Measurements from ENCODE around the gene ZFYVE28. TPM values are rescaled to one million over a fixed set of nuclear protein-coding genes. Genes with fewer than 3 reads are reported as not detected.

The ZFYVE28 gene
- total and polyA plus RNA-seq, 2 experiments from 2014 or later: 4.6 to 9.6 TPM

DNA sequence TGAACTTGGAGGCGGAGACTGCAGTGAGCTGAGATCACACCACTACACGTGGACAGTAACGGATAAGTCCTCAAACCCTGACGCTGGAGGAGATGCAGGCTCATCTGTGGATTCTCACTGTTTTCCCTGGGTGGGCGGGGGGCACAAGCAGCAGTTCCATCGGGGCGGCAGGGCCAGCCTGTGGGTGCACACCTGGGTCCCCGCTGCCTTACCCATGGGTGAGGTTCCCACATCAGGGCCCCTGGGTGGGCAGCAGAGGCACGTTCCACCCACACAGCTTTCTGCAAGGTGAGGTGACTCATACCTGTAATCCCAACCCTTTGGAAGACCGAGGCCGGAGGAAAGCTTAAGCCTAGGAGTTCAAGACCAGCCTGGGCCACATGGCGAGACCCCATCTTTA, 100.0 kb downstream of the ZFYVE28 start:
- H3K9me3 ChIP-seq (ENCODE audit: low read depth): no peaks in the 10 kb centered on the region
- TF ChIP-seq EZH2phosphoT487 (IDR thresholded peaks at IDR 0.05; ENCODE audit: insufficient read depth, low read depth): no peak
- no peak for TF ChIP-seq EZH2 (IDR thresholded peaks at IDR 0.05; ENCODE audit: insufficient read depth, poor library complexity, severe bottlenecking)
- H2AFZ ChIP-seq: no peak overlapping the region
- no peaks in the 10 kb centered on the region for H3K27me3 ChIP-seq (replicated peaks; ENCODE audit: insufficient read depth)
- H3K4me3 ChIP-seq: no peak overlapping the region
- H3K36me3 ChIP-seq (ENCODE audit: low read depth): no peaks in the 10 kb centered on the region
- H3K9me2 ChIP-seq (ENCODE audit: insufficient read depth): no peaks in the 10 kb centered on the region
- H3K4me1 ChIP-seq (ENCODE audit: insufficient read depth): no peaks in the 10 kb centered on the region
- in situ Hi-C loops (cut with MboI): no loop called here
- 95 to 96% methylated on average over 11 to 12 of the region's 12 CpGs for WGBS, 2 experiments (ENCODE audit: low coverage in 1 of 2, low lambda C conversion rate in 2 of 2, missing lambda C conversion rate in 2 of 2)
- H3K27ac ChIP-seq: no peak overlapping the region
- H3F3A ChIP-seq (ENCODE audit: insufficient read depth): no peaks in the 10 kb centered on the region
- DNase-seq: no peak
- H4K20me1 ChIP-seq (ENCODE audit: insufficient read depth): no peaks in the 10 kb centered on the region
- no peak overlapping the region for H3K4me2 ChIP-seq (ENCODE audit: unreplicated experiment)
- no peaks in the 10 kb centered on the region for H3K79me2 ChIP-seq (ENCODE audit: insufficient read depth)
- H3K9ac ChIP-seq: no peak overlapping the region

DNA sequence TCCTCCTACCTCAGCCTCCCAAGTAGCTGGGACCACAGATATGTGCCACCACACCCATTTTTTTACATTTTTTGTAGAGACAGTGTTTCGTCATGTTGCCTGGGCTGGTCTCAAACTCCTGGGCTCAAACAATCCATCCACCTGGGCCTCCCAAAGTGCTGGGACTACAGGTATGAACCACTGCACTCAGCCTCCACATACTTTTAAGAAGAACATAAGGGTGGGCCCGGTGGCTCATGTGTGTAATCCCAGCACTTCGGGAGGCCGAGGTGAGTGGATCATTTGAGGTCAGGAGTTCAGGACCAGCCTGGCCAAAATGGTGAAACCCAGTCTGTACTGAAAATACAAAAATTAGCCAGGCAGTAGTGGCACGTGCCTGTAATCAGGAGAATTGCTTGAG, 105.1 kb downstream of the ZFYVE28 start:
- no peak overlapping the region for H3K4me2 ChIP-seq (ENCODE audit: unreplicated experiment)
- no peak overlapping the region for H3K4me3 ChIP-seq
- TF ChIP-seq EZH2phosphoT487 (IDR thresholded peaks at IDR 0.05; ENCODE audit: insufficient read depth, low read depth): no peak
- TF ChIP-seq EZH2 (IDR thresholded peaks at IDR 0.05; ENCODE audit: insufficient read depth, poor library complexity, severe bottlenecking): no peak
- H3F3A ChIP-seq (ENCODE audit: insufficient read depth): no peaks in the 10 kb centered on the region
- no peaks in the 10 kb centered on the region for H4K20me1 ChIP-seq (ENCODE audit: insufficient read depth)
- no peak overlapping the region for H2AFZ ChIP-seq
- no peak overlapping the region for H3K9ac ChIP-seq
- H3K4me1 ChIP-seq (ENCODE audit: insufficient read depth): no peaks in the 10 kb centered on the region
- H3K79me2 ChIP-seq (ENCODE audit: insufficient read depth): no peaks in the 10 kb centered on the region
- H3K9me2 ChIP-seq (ENCODE audit: insufficient read depth): no peaks in the 10 kb centered on the region
- no peaks in the 10 kb centered on the region for H3K9me3 ChIP-seq (ENCODE audit: low read depth)
- 80 to 86% methylated on average over 5 of the region's 5 CpGs for WGBS, 2 experiments (ENCODE audit: low coverage in 1 of 2, low lambda C conversion rate in 2 of 2, missing lambda C conversion rate in 2 of 2)
- no peak for DNase-seq
- H3K36me3 ChIP-seq (ENCODE audit: low read depth): no peaks in the 10 kb centered on the region
- H3K27me3 ChIP-seq (replicated peaks; ENCODE audit: insufficient read depth): no peaks in the 10 kb centered on the region
- in situ Hi-C loops (cut with MboI): no loop called here
- H3K27ac ChIP-seq: no peak overlapping the region

DNA sequence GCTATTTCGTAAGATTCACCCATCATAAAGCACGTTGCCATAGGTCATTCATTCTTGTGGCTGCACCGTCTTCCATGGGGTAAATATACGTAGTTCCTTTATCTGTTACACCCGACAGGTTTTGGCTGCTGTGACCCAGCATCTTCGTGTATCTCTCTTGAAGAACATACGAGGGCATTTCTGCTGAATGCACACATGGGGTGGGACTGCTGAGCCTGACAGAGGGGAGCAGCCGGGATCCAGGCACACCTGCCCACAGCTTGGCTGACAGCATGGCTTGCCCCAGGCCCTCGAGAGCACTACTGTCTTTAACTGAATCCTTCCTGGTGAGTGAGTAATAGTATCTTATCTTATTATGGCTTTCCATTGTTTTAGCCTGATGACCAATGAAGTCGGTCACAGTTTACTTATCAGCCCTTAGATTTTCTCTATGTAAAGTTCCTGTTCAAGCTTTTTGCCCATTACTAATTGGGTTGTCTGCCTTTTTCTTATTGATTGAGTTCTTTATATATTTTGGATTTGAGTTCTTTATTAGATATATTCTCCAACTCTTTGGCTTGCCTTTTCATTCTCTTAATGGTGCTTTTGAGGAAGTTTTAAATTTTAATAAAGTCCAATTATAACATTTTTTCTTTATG, 111.6 kb downstream of the ZFYVE28 start:
- no peak overlapping the region for H3K4me2 ChIP-seq (ENCODE audit: unreplicated experiment)

DNA sequence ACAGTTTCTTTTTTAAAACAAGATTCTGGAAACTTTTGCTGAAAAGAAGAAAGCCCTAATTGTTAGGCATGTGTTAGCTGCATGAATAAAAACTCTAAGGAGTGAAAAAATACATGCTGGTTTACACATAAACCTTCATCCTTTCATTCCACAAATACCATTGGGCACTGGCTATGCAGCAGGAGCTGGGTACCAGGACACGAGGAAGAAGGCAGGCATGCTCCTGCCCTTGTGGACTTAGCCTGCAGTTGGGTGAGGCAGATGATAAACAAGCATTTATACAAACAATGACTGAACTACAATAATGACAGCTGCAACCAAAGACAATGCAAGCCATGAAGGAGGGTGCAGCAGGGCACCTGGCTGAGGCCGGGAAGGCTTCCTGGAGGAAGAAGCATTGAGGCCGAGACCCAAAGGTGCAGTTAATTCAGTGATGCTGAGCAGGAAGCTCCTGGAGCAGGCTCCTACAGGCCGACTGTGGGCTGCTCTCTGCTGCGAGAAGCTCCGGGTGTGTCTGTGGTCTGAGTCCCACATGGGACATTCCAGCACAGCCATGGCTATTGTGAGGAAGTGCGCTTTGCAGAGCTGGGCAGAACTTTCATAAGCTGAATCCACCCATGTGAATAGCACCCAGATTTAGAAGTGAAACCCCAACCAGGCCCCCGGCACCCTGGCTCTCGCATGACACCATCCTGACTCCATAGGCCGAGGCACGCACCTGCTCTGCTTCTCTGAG, 112.5 kb downstream of the ZFYVE28 start:
- TF ChIP-seq EZH2 (IDR thresholded peaks at IDR 0.05; ENCODE audit: insufficient read depth, poor library complexity, severe bottlenecking) (no peak), EZH2phosphoT487 (IDR thresholded peaks at IDR 0.05; ENCODE audit: insufficient read depth, low read depth) (no peak)
- DNase-seq: no peak
- no peaks in the 10 kb centered on the region for H3K9me2 ChIP-seq (ENCODE audit: insufficient read depth)
- no peaks in the 10 kb centered on the region for H3K79me2 ChIP-seq (ENCODE audit: insufficient read depth)
- no peaks in the 10 kb centered on the region for H4K20me1 ChIP-seq (ENCODE audit: insufficient read depth)
- H3K9me3 ChIP-seq (ENCODE audit: low read depth): no peaks in the 10 kb centered on the region
- 87 to 90% methylated on average over 10 to 11 of the region's 11 CpGs for WGBS, 2 experiments (ENCODE audit: low coverage in 1 of 2, low lambda C conversion rate in 2 of 2, missing lambda C conversion rate in 2 of 2)
- no peaks in the 10 kb centered on the region for H3K36me3 ChIP-seq (ENCODE audit: low read depth)
- no peak overlapping the region for H3K4me2 ChIP-seq (ENCODE audit: unreplicated experiment)
- no peaks in the 10 kb centered on the region for H3F3A ChIP-seq (ENCODE audit: insufficient read depth)
- H3K9ac ChIP-seq: no peak overlapping the region
- H3K4me3 ChIP-seq: no peak overlapping the region
- H3K27me3 ChIP-seq (replicated peaks; ENCODE audit: insufficient read depth): no peaks in the 10 kb centered on the region
- no peak overlapping the region for H3K27ac ChIP-seq
- H3K4me1 ChIP-seq (ENCODE audit: insufficient read depth): no peaks in the 10 kb centered on the region
- no peak overlapping the region for H2AFZ ChIP-seq
- in situ Hi-C loops (cut with MboI): no loop called here

More for the DNA sequence above, 111.6 kb downstream of the ZFYVE28 start:
- WGBS, 2 experiments (ENCODE audit: low coverage in 1 of 2, low lambda C conversion rate in 2 of 2, missing lambda C conversion rate in 2 of 2): 77% methylated on average over 10 of the region's 10 CpGs
- Histone ChIP-seq H3K4me1 (ENCODE audit: insufficient read depth) (no peaks in the 10 kb centered on the region), H3K9ac (no peak overlapping the region), H3K9me3 (ENCODE audit: low read depth) (no peaks in the 10 kb centered on the region), H3K27ac (no peak overlapping the region), H3F3A (ENCODE audit: insufficient read depth) (no peaks in the 10 kb centered on the region), H4K20me1 (ENCODE audit: insufficient read depth) (no peaks in the 10 kb centered on the region), H3K79me2 (ENCODE audit: insufficient read depth) (no peaks in the 10 kb centered on the region), H3K27me3 (replicated peaks; ENCODE audit: insufficient read depth) (no peaks in the 10 kb centered on the region), H3K4me3 (no peak overlapping the region), H3K9me2 (ENCODE audit: insufficient read depth) (no peaks in the 10 kb centered on the region), H3K36me3 (ENCODE audit: low read depth) (no peaks in the 10 kb centered on the region), H2AFZ (no peak overlapping the region)
- in situ Hi-C loops (cut with MboI): no loop called here
- no peak for DNase-seq
- TF ChIP-seq EZH2 (IDR thresholded peaks at IDR 0.05; ENCODE audit: insufficient read depth, poor library complexity, severe bottlenecking): no peak
- TF ChIP-seq EZH2phosphoT487 (IDR thresholded peaks at IDR 0.05; ENCODE audit: insufficient read depth, low read depth): no peak
